H1 (cell line): ENCODE results near the gene CDC42EP5. TPM values are rescaled to one million over a fixed set of nuclear protein-coding genes. Genes with fewer than 3 reads are reported as not detected.

Experiments
- CTCF ChIA-PET: fragments of 300-600 bp; sonication (Branson Sonifier 250); formaldehyde crosslinking; loops from one replicate; lab custom pipeline; 2021; ENCODE audit not compliant: partially characterized antibody; lab: Charles Lee
- POLR2A ChIA-PET: fragments of 300-600 bp; sonication (Branson Sonifier 250); formaldehyde crosslinking; loops from one replicate; lab custom pipeline; 2021; ENCODE audit warnings: inconsistent platforms; ENCODE audit not compliant: partially characterized antibody; lab: Charles Lee
- DNase-seq, 2 experiments: peaks; one replicate each; pipeline versions ENCODE4 v3.0.0 to v3.0.0-alpha.2; 2010 to 2022; ENCODE audit warnings: low spot score in 2 of 2, low read depth in 1 of 2, mixed read lengths in 1 of 2
- FAIRE-seq: peaks from 2 replicates; lab custom pipeline; 2011; peaks lifted over from hg19 to GRCh38; lab: Jason Lieb, UNC
- H2AFZ ChIP-seq: 2 replicates; pipeline ENCODE4 v1.8.1; 2012; ENCODE audit warnings: low read length, inconsistent platforms
- H2AK5ac ChIP-seq: 2 replicates; pipeline ENCODE4 v1.6.1; 2013; ENCODE audit warnings: low read depth, low read length
- H2BK120ac ChIP-seq: replicated peaks from 2 replicates; pipeline ENCODE3; 2013; ENCODE audit warnings: low read depth, low read length, inconsistent platforms
- H2BK12ac ChIP-seq: 2 replicates; pipeline ENCODE4 v1.6.1; 2013; ENCODE audit warnings: low read depth, low read length
- H2BK15ac ChIP-seq: 2 replicates; pipeline ENCODE4 v1.6.1; 2013; ENCODE audit warnings: low read length
- H2BK20ac ChIP-seq: 2 replicates; pipeline ENCODE4 v1.6.1; 2013; ENCODE audit warnings: low read length
- H2BK5ac ChIP-seq: 2 replicates; pipeline ENCODE4 v1.6.1; 2013; ENCODE audit warnings: low read depth, low read length
- H3K14ac ChIP-seq: 2 replicates; pipeline ENCODE4 v1.6.1; 2013; ENCODE audit warnings: inconsistent platforms; ENCODE audit not compliant: insufficient read length
- H3K18ac ChIP-seq: 2 replicates; pipeline ENCODE4 v1.6.1; 2013; ENCODE audit warnings: low read length; ENCODE audit errors: extremely low read depth
- H3K23ac ChIP-seq: 2 replicates; pipeline ENCODE4 v1.6.1; 2013; ENCODE audit warnings: inconsistent platforms; ENCODE audit not compliant: insufficient read length
- H3K23me2 ChIP-seq: 2 replicates; pipeline ENCODE4 v1.6.1; 2013; ENCODE audit warnings: low read depth, low read length
- H3K27ac ChIP-seq: 2 replicates; pipeline ENCODE4 v1.6.1; 2011; ENCODE audit warnings: low read depth, low read length, inconsistent platforms
- H3K27me3 ChIP-seq, 4 experiments: replicated peaks in 1 of 4; 1 replicate in 1 of 4; 2 replicates in 3 of 4; pipeline versions ENCODE4 v1.6.1 to v1.8.1; 2011 to 2013; ENCODE audit warnings: low read length in 3 of 4, mild to moderate bottlenecking in 3 of 4, inconsistent platforms in 2 of 4, mixed read lengths in 2 of 4, moderate library complexity in 1 of 4; ENCODE audit not compliant: control insufficient read depth in 3 of 4, insufficient read depth in 3 of 4; ENCODE audit errors: extremely low read depth in 1 of 4
- H3K36me3 ChIP-seq, 4 experiments: 2 replicates each; pipeline versions ENCODE4 v1.6.1 to v1.8.1; 2011 to 2013; ENCODE audit warnings: mild to moderate bottlenecking in 4 of 4, low read length in 3 of 4, moderate library complexity in 2 of 4, control low read depth in 1 of 4, inconsistent platforms in 1 of 4; ENCODE audit not compliant: insufficient read depth in 4 of 4, control insufficient read depth in 2 of 4
- H3K4ac ChIP-seq: replicated peaks from 2 replicates; pipeline ENCODE3; 2013; ENCODE audit warnings: low read length, low read depth, mixed read lengths, inconsistent platforms; ENCODE audit not compliant: insufficient read length
- H3K4me1 ChIP-seq, 4 experiments: replicated peaks in 1 of 4; 1 replicate in 1 of 4; 2 replicates in 3 of 4; pipeline versions ENCODE4 v1.6.1 to v1.8.1; 2011 to 2013; ENCODE audit warnings: low read length in 3 of 4, inconsistent platforms in 2 of 4, mixed read lengths in 1 of 4; ENCODE audit not compliant: insufficient read depth in 4 of 4, control insufficient read depth in 3 of 4
- H3K4me2 ChIP-seq, 2 experiments: 2 replicates each; pipeline versions ENCODE4 v1.6.1 to v1.8.1; 2011 to 2013; ENCODE audit warnings: low read depth in 2 of 2, low read length in 2 of 2, control low read depth in 1 of 2, inconsistent platforms in 1 of 2, mild to moderate bottlenecking in 1 of 2; ENCODE audit not compliant: insufficient read depth in 1 of 2
- H3K4me3 ChIP-seq, 4 experiments: fragments of 200-600, 300-600 bp in 1 of 4; sonication (generic), shearing (Covaris generic), sonication (Bioruptor Twin) in 1 of 4; 2 replicates each; pipeline versions ENCODE4 v1.5.1 to v1.8.1; 2011 to 2016; ENCODE audit warnings: low read length in 4 of 4, low read depth in 3 of 4, control low read depth in 2 of 4, inconsistent platforms in 2 of 4, mild to moderate bottlenecking in 2 of 4, mixed read lengths in 1 of 4, moderate library complexity in 1 of 4; ENCODE audit not compliant: insufficient read depth in 2 of 4; ENCODE audit errors: extremely low read depth in 1 of 4
- H3K56ac ChIP-seq: replicated peaks from 2 replicates; pipeline ENCODE3; 2013; ENCODE audit warnings: low read depth, mild to moderate bottlenecking, mixed read lengths, low read length, inconsistent platforms; ENCODE audit not compliant: insufficient read length
- H3K79me1 ChIP-seq: 2 replicates; pipeline ENCODE4 v1.6.1; 2013; ENCODE audit warnings: low read depth, low read length, control low read depth
- H3K79me2 ChIP-seq, 2 experiments: 2 replicates each; pipeline versions ENCODE4 v1.6.1 to v1.8.1; 2012 to 2013; ENCODE audit warnings: low read length in 2 of 2, mild to moderate bottlenecking in 2 of 2, inconsistent platforms in 1 of 2; ENCODE audit not compliant: insufficient read depth in 2 of 2, control insufficient read depth in 1 of 2
- H3K9ac ChIP-seq, 4 experiments: replicated peaks in 1 of 4; 1 replicate in 1 of 4; 2 replicates in 3 of 4; pipeline versions ENCODE4 v1.6.1 to v1.8.1; 2011 to 2013; ENCODE audit warnings: low read depth in 3 of 4, low read length in 3 of 4, control low read depth in 2 of 4, mild to moderate bottlenecking in 2 of 4, moderate library complexity in 2 of 4, inconsistent platforms in 1 of 4; ENCODE audit errors: extremely low read depth in 1 of 4
- H3K9me3 ChIP-seq, 2 experiments: 2 replicates each; pipeline versions ENCODE4 v1.6.1 to v1.8.1; 2012 to 2013; ENCODE audit warnings: mild to moderate bottlenecking in 2 of 2, moderate library complexity in 2 of 2, control low read depth in 1 of 2, inconsistent platforms in 1 of 2, low read depth in 1 of 2, low read length in 1 of 2, mixed read lengths in 1 of 2; ENCODE audit not compliant: insufficient read depth in 2 of 2
- H4K20me1 ChIP-seq, 2 experiments: replicated peaks in 1 of 2; 2 replicates each; pipeline versions ENCODE3 to v1.8.1; 2011 to 2013; ENCODE audit warnings: inconsistent platforms in 2 of 2, low read length in 2 of 2, mild to moderate bottlenecking in 1 of 2; ENCODE audit not compliant: insufficient read depth in 2 of 2, control insufficient read depth in 1 of 2
- H4K5ac ChIP-seq: 2 replicates; pipeline ENCODE4 v1.6.1; 2013; ENCODE audit warnings: low read length, low read depth, mixed read lengths, inconsistent platforms; ENCODE audit not compliant: insufficient read length
- H4K8ac ChIP-seq: 2 replicates; pipeline ENCODE4 v1.8.0; 2013; ENCODE audit warnings: mild to moderate bottlenecking, moderate library complexity, low read length, inconsistent platforms; ENCODE audit not compliant: insufficient read depth; ENCODE audit errors: extremely low read depth
- H4K91ac ChIP-seq: replicated peaks from 2 replicates; pipeline ENCODE3; 2013; ENCODE audit warnings: low read length, mixed read lengths, inconsistent platforms; ENCODE audit not compliant: insufficient read length
- BRCA1 ChIP-seq: IDR thresholded peaks from 2 replicates; pipeline ENCODE4 v1.6.1; 2012; ENCODE audit warnings: low read depth, low read length, improper control_type of control experiment
- CBX5 ChIP-seq: fragments of 300-800, 300-1000 bp; sonication (generic); IDR thresholded peaks from 2 replicates; pipeline ENCODE4 v1.7.1; 2016; ENCODE audit warnings: antibody characterized with exemption, low read length, low read depth
- CHD2 ChIP-seq: IDR thresholded peaks from 2 replicates; pipeline ENCODE4 v1.6.1; 2012; ENCODE audit warnings: low read length, improper control_type of control experiment
- CTBP2 ChIP-seq: IDR thresholded peaks from 2 replicates; pipeline ENCODE4 v1.7.0; 2011; ENCODE audit warnings: borderline replicate concordance, mild to moderate bottlenecking, moderate library complexity, mixed read lengths, low read length; ENCODE audit not compliant: insufficient read depth, insufficient read length
- EZH2 ChIP-seq: fragments of 200-600 bp; sonication (generic); IDR thresholded peaks from 2 replicates; pipeline ENCODE4 v1.7.1; 2012; ENCODE audit warnings: low read depth, mild to moderate bottlenecking, moderate library complexity, low read length, inconsistent platforms; ENCODE audit not compliant: severe bottlenecking
- GTF2F1 ChIP-seq: IDR thresholded peaks from 2 replicates; pipeline ENCODE4 v1.6.1; 2012; ENCODE audit warnings: low read depth, low read length, improper control_type of control experiment, borderline replicate concordance
- HDAC2 ChIP-seq, 2 experiments: fragments of 300-600 bp in 1 of 2; sonication (generic) in 1 of 2; IDR thresholded peaks; 2 replicates each; pipeline ENCODE4 v1.6.1; 2011 to 2012; ENCODE audit warnings: low read depth in 2 of 2, low read length in 2 of 2, mild to moderate bottlenecking in 2 of 2, moderate library complexity in 2 of 2, borderline replicate concordance in 1 of 2, inconsistent platforms in 1 of 2
- NRF1 ChIP-seq: IDR thresholded peaks from 2 replicates; pipeline ENCODE4 v1.6.1; 2011; ENCODE audit warnings: mild to moderate bottlenecking, low read depth, low read length, improper control_type of control experiment
- POLR2A ChIP-seq, 2 experiments: IDR thresholded peaks; 1 replicate in 1 of 2; 2 replicates in 1 of 2; pipeline ENCODE4 v1.6.1; 2011; ENCODE audit warnings: low read depth in 2 of 2, low read length in 2 of 2, mild to moderate bottlenecking in 2 of 2; ENCODE audit errors: control extremely low read depth in 1 of 2
- SAP30 ChIP-seq: fragments of 300-600 bp; sonication (generic); IDR thresholded peaks from 2 replicates; pipeline ENCODE4 v1.7.1; 2012; ENCODE audit warnings: low read length, moderate library complexity, mild to moderate bottlenecking, inconsistent platforms; ENCODE audit not compliant: insufficient read depth, insufficient replicate concordance
- SIN3A ChIP-seq, 2 experiments: IDR thresholded peaks in 1 of 2; conservative IDR thresholded peaks in 1 of 2; 2 replicates each; pipeline ENCODE4 v1.6.1; 2011 to 2012; ENCODE audit warnings: low read length in 2 of 2, improper control_type of control experiment in 1 of 2, low read depth in 1 of 2, mild to moderate bottlenecking in 1 of 2
- WGBS, 2 experiments: shearing (Covaris generic) in 1 of 2; methylation state at CpG; one replicate each; pipeline versions ENCODE4 v1.1.6 to v1.1.7; 2013 to 2015; ENCODE audit warnings: low lambda C conversion rate in 2 of 2, mixed read lengths in 2 of 2, inconsistent platforms in 1 of 2, low coverage in 1 of 2, missing lambda C conversion rate in 1 of 2; ENCODE audit not compliant: insufficient replicate concordance in 2 of 2, insufficient coverage in 1 of 2, insufficient read length in 1 of 2; ENCODE audit errors: extremely low coverage in 1 of 2, missing lambda C conversion rate in 1 of 2; 5-methylcytosine and 5-hydroxymethylcytosine counted together
- polyA plus RNA-seq, 7 experiments: library from polyadenylated mRNA; depleted of rRNA in 3 of 7; stranded (reverse) in 5 of 7; unstranded in 2 of 7; fragments of >200 nt in 5 of 7; fragments of 200-250 nt in 2 of 7; gene quantifications; 1 replicate in 5 of 7; 2 replicates in 1 of 7; 4 replicates in 1 of 7; pipeline versions ENCODE4 v1.2.1 to v1.2.3, GENCODE V29; 2011 to 2013; ENCODE audit warnings: missing spikeins in 2 of 7, mixed read lengths in 2 of 7
- total RNA-seq: library from RNA; stranded (reverse); fragmentation: NEBNext Ultra II Directional; extraction: Animal tissue kit (Norgen Biotek cat#: 25700); gene quantifications from 2 replicates; pipeline ENCODE4 v1.2.1, GENCODE V29; 2021
- TF ChIP-seq, protein P1 (sequence below): IDR thresholded peaks from 2 replicates; pipeline ENCODE4 v1.6.1; 2012; ENCODE audit warnings: inconsistent platforms
- TF ChIP-seq, protein P2 (sequence below): IDR thresholded peaks from 2 replicates; pipeline ENCODE4 v1.6.1; 2012; ENCODE audit warnings: inconsistent platforms

CDC42EP5 gene
- total and polyA plus RNA-seq, 2 of the 8 experiments (the other 6 are each of a cell fraction or from before 2014, with no cell fraction given): 1.8 to 2.1 TPM

DNA sequence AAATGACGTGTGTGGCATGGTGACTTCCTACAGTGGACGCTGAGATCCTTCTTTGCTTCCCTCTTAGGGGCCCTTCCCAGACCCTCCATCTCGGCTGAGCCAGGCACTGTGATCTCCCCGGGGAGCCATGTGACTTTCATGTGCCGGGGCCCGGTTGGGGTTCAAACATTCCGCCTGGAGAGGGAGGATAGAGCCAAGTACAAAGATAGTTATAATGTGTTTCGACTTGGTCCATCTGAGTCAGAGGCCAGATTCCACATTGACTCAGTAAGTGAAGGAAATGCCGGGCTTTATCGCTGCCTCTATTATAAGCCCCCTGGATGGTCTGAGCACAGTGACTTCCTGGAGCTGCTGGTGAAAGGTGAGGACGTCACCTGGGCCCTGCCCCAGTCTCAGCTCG is 34.7 kb upstream of the CDC42EP5 start:
- Histone ChIP-seq H3K79me1 (no peaks in the 10 kb centered on the region), H3K9me3 (peaks cover 22 to 54% of the 10 kb centered on the region in 2 experiments), H2AFZ (no peak overlapping the region), H2BK15ac (no peak overlapping the region), H2BK20ac (no peak overlapping the region), H3K79me2 (no peaks in the 10 kb centered on the region), H2BK12ac (no peak overlapping the region), H4K20me1 (no peaks in the 10 kb centered on the region), H3K27ac (no peak overlapping the region), H3K4me1 (no peaks in the 10 kb centered on the region; a peak in 1 of 7 replicates), H2AK5ac (no peak overlapping the region), H3K36me3 (no peaks in the 10 kb centered on the region), H4K91ac (no peak overlapping the region), H3K18ac (no peak overlapping the region), H3K27me3 (no peaks in the 10 kb centered on the region), H3K4ac (no peak overlapping the region), H3K4me2 (no peak overlapping the region), H4K5ac (no peak overlapping the region), H2BK5ac (no peak overlapping the region), H3K9ac (no peak overlapping the region), H2BK120ac (no peak overlapping the region), H3K14ac (no peak overlapping the region), H3K56ac (no peak overlapping the region), H4K8ac (no peak overlapping the region), H3K4me3 (no peak overlapping the region), H3K23ac (no peak overlapping the region), H3K23me2 (no peaks in the 10 kb centered on the region)
- 80% methylated on average over 12 of the region's 12 CpGs; no CpG with 5 or more reads in 1 of the 2 experiments for WGBS, 2 experiments
- POLR2A ChIA-PET: no interaction called here
- DNase-seq (no peak), FAIRE-seq (no peak)
- CTCF ChIA-PET: no interaction called here
- TF ChIP-seq, protein P1, sequence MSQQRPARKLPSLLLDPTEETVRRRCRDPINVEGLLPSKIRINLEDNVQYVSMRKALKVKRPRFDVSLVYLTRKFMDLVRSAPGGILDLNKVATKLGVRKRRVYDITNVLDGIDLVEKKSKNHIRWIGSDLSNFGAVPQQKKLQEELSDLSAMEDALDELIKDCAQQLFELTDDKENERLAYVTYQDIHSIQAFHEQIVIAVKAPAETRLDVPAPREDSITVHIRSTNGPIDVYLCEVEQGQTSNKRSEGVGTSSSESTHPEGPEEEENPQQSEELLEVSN: no peak
- TF ChIP-seq NRF1 (no peak), POLR2A (IDR thresholded peaks at IDR 0.05; ENCODE audit: control extremely low read depth in 1 of 2, low read depth in 2 of 2, low read length in 2 of 2) (no peak), EZH2 (no peak), BRCA1 (no peak), CTBP2 (no peak), HDAC2 (IDR thresholded peaks at IDR 0.05; ENCODE audit: borderline replicate concordance in 1 of 2, low read depth in 2 of 2, low read length in 2 of 2) (no peak), CBX5 (no peak), CHD2 (no peak), GTF2F1 (no peak), SAP30 (no peak), SIN3A (conservative IDR thresholded peaks at IDR 0.05 in 1 of 2, IDR thresholded peaks at IDR 0.05 in 1 of 2; ENCODE audit: low read depth in 1 of 2, low read length in 2 of 2) (no peak)
- TF ChIP-seq, protein P2, sequence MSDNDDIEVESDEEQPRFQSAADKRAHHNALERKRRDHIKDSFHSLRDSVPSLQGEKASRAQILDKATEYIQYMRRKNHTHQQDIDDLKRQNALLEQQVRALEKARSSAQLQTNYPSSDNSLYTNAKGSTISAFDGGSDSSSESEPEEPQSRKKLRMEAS: no peak
